ENCODE results near the gene SOX6. TPM values are rescaled to one million over a fixed set of nuclear protein-coding genes. Genes with fewer than 3 reads are reported as not detected.

Gene SOX6
- total RNA-seq, 1 experiment from 2014 or later = 0.21 TPM

GRCh38 chr11:16395601-16396000, 39.3 kb upstream of the SOX6 start:
- H3K4me1 ChIP-seq (ENCODE audit: control insufficient read depth, insufficient read depth, low read length) = no peaks in the 10 kb centered on the region
- H3K27ac ChIP-seq (ENCODE audit: low read length) = no peak overlapping the region
- ATAC-seq (no peak), DNase-seq (ENCODE audit: low read depth, low spot score) (no peak)
- H3K27me3 ChIP-seq (ENCODE audit: control insufficient read depth, insufficient read depth, low read length) = no peaks in the 10 kb centered on the region
- ChIA-PET POLR2A (no interaction called here), CTCF (no interaction called here)
- no peak overlapping the region for H3K4me3 ChIP-seq (ENCODE audit: low read depth in 2 of 2, low read length in 2 of 2)
- H3K36me3 ChIP-seq (ENCODE audit: control insufficient read depth, insufficient read depth, low read length) = no peaks in the 10 kb centered on the region
- no peaks in the 10 kb centered on the region for H3K9me3 ChIP-seq (ENCODE audit: control insufficient read depth, insufficient read depth, low read depth, low read length)
- BruUV-seq (replicated peaks) = no TSS peak
- in situ Hi-C loops (cut with HindIII; ENCODE audit: low pct_unique_long_range_greater_than_20kb, low sequenced_read_pairs) = no loop called here
- intact Hi-C loops (cut with micrococcal nuclease; ENCODE audit: unreplicated experiment) = no loop called here
- TF ChIP-seq SIN3A (IDR thresholded peaks at IDR 0.05; ENCODE audit: borderline replicate concordance, insufficient read depth, low read depth, low read length) (no peak), POLR2AphosphoS5 (IDR thresholded peaks at IDR 0.05; ENCODE audit: low read depth, low read length) (no peak), CTCF (IDR thresholded peaks at IDR 0.05) (no peak)

GRCh38 chr11:16394947-16395346, 38.6 kb upstream of the SOX6 start:
- intact Hi-C loops (cut with micrococcal nuclease; ENCODE audit: unreplicated experiment) (no loop called here), in situ Hi-C loops (cut with HindIII; ENCODE audit: low pct_unique_long_range_greater_than_20kb, low sequenced_read_pairs) (no loop called here)
- Histone ChIP-seq H3K36me3 (ENCODE audit: control insufficient read depth, insufficient read depth, low read length) (no peaks in the 10 kb centered on the region), H3K9me3 (ENCODE audit: control insufficient read depth, insufficient read depth, low read depth, low read length) (no peaks in the 10 kb centered on the region), H3K27me3 (ENCODE audit: control insufficient read depth, insufficient read depth, low read length) (no peaks in the 10 kb centered on the region), H3K27ac (ENCODE audit: low read length) (no peak overlapping the region), H3K4me1 (ENCODE audit: control insufficient read depth, insufficient read depth, low read length) (no peaks in the 10 kb centered on the region), H3K4me3 (ENCODE audit: low read depth in 2 of 2, low read length in 2 of 2) (no peak overlapping the region)
- POLR2A ChIA-PET = interaction anchor here (0.6 kb wide), 1 partner anchor 346 kb away, joined by 9 read pairs; no protein-coding TSS in a partner anchor
- DNase-seq (ENCODE audit: low read depth, low spot score) (no peak), ATAC-seq (no peak)
- TF ChIP-seq SIN3A (IDR thresholded peaks at IDR 0.05; ENCODE audit: borderline replicate concordance, insufficient read depth, low read depth, low read length) (no peak), CTCF (IDR thresholded peaks at IDR 0.05) (no peak), POLR2AphosphoS5 (IDR thresholded peaks at IDR 0.05; ENCODE audit: low read depth, low read length) (no peak)
- CTCF ChIA-PET = no interaction called here
- no TSS peak for BruUV-seq (replicated peaks)

GRCh38 chr11:16393340-16393739, 37.0 kb upstream of the SOX6 start:
- no TSS peak for BruUV-seq (replicated peaks)
- no peak for TF ChIP-seq REST (IDR thresholded peaks at IDR 0.05; ENCODE audit: insufficient read depth in 1 of 2, low read depth in 2 of 2, low read length in 1 of 2)
- TF ChIP-seq CTCF (IDR thresholded peaks at IDR 0.05) = no peak
- no peak for TF ChIP-seq TCF7L2 (IDR thresholded peaks at IDR 0.05; ENCODE audit: low read depth, low read length)
- TF ChIP-seq POLR2AphosphoS5 (IDR thresholded peaks at IDR 0.05; ENCODE audit: low read depth, low read length) = no peak
- no peak for TF ChIP-seq SIN3A (IDR thresholded peaks at IDR 0.05; ENCODE audit: borderline replicate concordance, insufficient read depth, low read depth, low read length)
- no peaks in the 10 kb centered on the region for H3K9me3 ChIP-seq (ENCODE audit: control insufficient read depth, insufficient read depth, low read depth, low read length)

More at GRCh38 chr11:16393340-16393739, 37.0 kb upstream of the SOX6 start:
- intact Hi-C loops (cut with micrococcal nuclease; ENCODE audit: unreplicated experiment) (no loop called here), in situ Hi-C loops (cut with HindIII; ENCODE audit: low pct_unique_long_range_greater_than_20kb, low sequenced_read_pairs) (no loop called here)
- Histone ChIP-seq H3K27ac (ENCODE audit: low read length) (no peak overlapping the region), H3K4me3 (ENCODE audit: low read depth in 2 of 2, low read length in 2 of 2) (no peak overlapping the region), H3K36me3 (ENCODE audit: control insufficient read depth, insufficient read depth, low read length) (no peaks in the 10 kb centered on the region), H3K27me3 (ENCODE audit: control insufficient read depth, insufficient read depth, low read length) (no peaks in the 10 kb centered on the region), H3K4me1 (ENCODE audit: control insufficient read depth, insufficient read depth, low read length) (no peaks in the 10 kb centered on the region)
- ChIA-PET POLR2A (no interaction called here), CTCF (no interaction called here)
- ATAC-seq (no peak), DNase-seq (ENCODE audit: low read depth, low spot score) (no peak)
